SIG-M5 treated with dmso at 0.1 percent for 504 hours (cell line): ENCODE results near the gene MTA3.

ENCODE experiments used
- DNase-seq: peaks from one replicate; lab custom pipeline; 2025; ENCODE audit not compliant: unreplicated experiment; lab: John Stamatoyannopoulos, UW

Gene MTA3

DNA sequence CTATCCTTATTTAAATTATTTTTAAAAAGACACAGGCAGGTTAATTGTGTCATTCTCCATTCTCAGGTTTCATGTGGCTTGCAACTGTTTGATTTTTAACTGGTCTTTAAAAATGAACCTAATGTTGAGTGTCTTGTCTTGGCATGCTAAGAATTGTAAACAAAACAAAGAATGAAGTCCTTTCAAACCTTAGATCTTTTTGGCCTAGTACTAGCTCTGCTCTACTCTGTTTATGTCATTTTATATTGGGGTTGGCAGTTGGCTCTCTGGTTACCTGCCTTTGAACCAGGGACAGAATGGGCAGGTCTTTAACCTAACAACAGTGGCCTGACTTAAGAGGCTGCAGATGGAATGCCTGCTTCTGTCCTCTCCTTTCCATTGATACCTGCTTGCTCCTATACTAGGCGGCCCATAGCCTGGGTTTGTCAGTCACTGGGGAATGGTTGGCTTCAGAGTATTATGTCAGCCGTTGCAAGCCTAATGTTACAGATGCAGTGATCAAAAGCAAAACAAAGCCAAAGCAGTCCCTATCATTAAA, 85.5 kb downstream of the MTA3 start:
- no peak for DNase-seq

DNA sequence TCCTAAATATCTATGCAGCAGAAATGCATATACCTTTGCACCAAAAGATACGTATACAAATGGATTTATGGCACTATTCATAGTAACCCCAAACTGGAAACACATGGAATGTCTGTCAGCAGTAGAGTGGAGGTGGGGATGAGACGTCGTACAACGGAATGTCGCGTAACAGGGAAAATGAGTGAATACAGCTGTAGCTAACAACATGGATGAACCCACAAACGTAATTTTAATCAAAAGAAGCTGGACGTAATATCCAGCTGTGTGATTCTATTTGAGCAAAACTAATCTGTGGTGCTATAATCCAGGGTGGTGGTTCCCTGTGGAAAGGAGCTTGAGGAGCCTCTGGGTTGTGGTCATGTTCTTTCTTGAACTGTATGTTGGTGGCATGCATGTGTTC, 89.9 kb downstream of the MTA3 start:
- DNase-seq, result no peak

DNA sequence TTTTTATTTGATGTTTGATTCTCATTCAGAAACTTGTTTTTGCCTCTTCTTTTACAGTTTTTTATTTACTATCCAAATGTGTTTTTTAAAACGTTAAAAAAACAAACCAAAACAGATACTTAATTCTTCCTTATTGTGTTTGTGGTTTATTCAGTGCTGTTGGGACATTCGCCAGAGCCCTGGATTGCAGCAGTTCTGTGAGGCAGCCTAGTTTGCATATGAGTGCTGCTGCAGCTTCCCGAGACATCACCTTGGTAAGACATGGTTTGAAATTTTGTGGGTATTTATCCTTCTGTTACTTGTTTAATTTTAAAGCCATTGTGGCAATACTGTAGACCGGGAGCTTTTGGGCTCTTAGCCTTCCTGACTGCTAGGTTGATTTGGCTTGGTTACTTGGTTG, 91.2 kb downstream of the MTA3 start:
- DNase-seq, result no peak

DNA sequence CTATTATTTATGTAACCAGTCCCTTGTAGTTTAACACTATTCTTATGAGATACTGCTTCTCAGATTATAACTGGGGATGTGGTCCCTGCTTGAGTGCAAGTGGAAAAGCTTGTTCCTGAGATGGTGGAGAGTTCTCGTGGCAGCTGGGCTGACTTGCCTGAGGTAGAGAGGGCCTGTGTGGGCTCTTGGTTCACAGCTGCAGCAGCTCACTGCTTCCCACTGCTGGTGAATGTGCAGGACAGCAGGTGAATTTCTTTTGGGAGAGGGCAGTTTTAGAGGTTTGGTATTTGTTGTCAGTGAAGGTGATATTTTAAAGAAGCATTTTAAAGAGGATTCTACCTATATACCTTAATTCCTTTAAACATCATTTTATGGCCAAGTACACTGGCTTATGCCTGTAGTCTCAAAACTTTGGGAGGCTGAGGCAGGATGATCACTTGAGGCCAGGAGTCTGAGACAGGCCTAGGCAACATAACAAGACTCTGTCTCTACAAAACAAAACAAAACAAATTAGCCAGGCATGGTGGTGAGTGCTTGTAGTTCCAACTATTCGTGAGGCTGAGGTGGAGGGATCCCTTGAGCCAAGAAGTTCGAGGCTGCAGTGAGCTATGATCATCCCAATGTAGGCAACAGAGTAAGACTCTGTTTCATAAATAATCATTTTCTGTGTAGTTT, 94.8 kb downstream of the MTA3 start:
- peak; percentile 75 for DNase-seq

DNA sequence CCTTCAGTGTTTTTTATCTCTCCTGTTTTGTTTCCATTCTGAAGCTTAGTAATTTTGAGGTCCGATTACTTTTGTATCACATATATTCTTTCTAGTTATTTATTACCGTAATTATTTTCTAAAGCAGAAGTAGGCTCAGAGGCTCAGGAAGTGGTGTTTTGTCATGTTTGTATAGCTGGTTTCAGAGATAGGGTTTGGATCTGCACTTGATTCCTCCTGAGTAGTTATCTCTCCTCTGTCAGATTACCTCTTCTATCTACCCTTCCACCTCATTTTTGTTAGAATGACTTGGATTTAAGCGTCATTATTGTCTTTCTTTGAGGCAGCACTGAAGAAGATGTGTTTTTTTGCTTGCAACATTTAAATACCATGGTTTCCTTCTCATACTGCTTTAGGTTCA, 95.4 kb downstream of the MTA3 start:
- peak; percentile 47 for DNase-seq

DNA sequence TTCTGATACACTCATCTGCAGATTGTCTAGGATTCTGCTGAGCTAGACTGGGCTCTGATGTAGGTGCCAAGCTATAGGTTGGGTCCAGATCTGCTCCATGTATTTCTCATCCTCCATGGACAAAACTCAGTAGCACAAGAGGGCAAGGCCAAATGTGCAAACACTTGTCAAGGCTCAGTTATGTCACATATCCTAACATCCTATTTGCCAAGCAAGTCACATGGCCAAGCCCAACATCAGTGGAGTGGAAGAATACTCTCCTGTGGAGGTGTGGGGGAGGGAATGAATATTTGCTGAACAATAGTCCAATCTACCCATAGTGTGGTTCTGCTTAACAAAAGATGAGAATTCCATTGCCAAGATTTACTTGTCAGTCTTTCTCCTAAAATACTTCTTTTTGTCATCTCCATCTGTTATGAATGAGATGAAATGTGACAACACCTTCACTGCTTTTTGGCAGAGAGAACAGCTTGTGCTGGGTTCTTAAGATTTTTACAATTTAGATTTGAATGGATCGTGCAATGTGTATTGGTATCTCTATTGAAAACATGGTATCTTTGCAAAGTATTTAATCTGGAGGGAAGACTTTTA, 105.7 kb downstream of the MTA3 start:
- no peak for DNase-seq

DNA sequence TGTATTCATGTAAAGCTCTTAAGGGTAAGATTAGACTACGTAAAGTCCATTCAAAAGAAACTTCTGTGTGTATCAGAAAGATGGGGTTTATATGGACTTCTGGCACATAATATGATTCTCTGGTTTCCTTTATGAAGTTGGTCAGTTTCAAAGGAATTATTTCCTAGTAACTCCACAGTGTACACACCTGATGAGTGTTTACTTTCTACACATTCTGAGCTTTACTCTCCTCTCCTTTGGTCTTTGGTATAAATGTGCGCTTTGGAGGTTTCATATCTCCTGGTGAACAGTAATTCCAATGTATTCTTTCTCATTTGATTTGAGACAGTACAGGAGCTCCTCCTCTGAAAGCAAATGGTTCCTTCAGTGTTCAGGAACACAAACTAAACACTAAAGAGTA, 107.4 kb downstream of the MTA3 start:
- DNase-seq, result no peak

DNA sequence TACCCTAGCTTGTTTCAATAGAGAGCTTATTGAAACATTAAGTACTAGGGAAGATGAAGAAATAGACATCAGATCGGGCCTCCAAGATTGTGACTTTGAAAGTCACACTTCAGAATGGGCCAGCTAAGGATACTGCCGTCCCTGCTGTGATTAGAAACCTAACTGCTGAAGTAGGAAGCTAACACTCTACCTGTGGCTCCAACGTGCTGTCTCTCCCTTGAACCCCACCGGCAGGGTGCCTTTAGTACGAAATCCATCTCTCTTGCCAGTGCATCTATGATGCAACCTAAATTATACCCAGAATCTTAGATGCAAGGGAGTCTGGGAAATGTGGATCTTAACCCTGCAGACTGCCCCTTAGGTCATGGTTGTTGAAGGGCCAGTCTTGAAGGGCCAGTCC, 116.9 kb downstream of the MTA3 start:
- DNase-seq, result no peak

DNA sequence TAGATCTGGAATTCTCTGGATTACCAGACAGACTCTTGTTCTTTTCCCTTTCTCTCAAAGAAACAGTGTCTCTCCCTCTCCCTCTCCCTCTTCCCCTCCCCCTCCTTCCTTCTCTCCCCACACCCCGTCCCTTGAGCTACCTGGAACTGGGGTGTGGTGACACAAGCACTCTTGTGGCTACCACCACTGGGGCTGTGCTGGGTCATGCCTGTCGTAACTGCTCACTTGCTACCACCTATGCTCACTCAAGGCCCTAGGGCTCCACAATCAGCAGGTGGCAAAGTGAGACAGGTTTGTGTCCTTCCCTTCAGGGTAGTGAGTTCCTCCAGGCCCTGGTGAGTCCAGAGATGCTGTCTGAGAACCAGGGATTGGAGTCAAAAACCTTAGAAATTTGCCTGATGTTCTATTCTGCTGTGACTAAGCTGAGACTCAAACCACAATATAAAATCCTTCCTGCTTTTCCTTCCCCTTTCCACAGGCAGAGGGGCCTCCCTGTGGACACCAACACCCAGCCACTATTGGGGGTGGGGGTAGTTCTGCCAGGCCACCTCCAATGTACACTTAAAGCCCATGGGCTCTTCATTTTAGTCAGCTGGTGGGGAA, 124.7 kb downstream of the MTA3 start:
- DNase-seq, result peak; percentile 45

DNA sequence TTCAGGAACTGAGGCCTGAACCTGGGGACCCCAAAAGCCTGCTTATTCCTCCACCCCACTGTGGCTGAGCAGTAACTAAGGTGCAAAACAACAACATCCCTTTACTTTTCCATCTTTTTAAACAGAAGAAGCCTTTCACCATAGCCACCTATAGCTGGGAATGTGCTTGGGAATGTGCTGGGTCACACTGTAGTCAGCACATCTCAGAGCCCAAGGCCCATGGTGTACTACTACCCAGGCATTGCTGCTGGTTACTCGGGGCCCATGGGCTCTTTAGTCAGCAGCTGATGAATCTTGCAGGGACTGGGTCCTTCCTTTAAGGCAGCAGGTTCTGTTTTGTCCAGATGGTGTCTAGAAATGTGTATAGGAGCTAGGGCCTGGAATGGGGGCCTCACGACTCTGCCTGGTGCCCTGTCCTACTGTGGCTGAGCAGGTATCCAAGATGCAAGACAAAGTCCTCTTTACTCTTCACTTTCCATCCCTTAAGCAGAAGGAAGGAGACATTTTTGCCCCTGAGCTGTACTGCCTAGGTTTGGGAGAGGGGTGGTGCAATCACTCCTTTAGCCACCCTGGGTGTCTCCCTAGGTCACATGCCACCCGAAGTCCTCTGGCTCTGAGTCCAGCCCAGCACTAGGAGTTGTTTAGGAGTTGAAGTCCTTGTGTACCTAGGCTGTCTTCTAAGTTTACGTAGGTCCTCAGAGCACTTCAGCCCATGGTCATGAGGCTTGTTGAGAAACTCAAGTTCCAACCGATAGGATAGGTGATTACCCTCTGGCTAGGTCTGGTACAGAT, 125.5 kb downstream of the MTA3 start:
- DNase-seq, result no peak

DNA sequence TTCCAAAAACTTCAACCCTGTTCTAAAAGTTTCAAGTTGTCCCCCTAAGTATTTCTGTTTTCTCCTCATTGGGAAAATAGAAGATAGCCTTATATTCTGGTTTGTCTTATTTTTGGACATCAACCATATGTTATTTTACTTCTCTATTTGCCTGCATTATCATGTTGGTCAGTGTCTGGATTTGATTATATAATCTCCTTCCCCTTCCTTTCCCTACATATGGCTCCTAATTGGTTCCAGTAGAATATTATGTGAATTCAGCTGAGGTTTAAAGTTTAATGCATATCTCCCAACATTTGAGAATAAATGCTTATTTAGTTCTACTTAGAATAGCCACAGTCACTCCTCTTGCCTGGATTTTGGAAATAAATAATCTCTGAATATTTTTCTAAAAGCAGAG, 128.6 kb downstream of the MTA3 start:
- no peak for DNase-seq

DNA sequence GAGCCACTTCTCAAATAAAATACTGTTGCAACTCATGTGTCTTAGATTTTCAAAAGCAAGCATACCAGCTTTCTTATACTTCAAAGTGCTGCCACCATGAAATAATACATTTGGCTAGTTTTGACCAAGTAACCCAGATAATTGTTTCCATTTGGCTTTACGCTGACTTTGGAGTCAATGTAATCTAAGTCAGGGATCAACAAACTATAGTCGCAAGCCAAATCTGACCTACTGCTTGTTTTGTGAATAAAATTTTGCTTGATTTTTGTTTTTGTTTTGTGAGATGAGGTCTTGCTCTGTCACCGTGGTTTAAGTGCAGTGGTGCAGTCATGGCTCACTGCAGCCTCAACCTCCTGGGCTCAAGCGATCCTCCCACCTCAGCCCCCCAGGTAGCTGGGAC, 130.5 kb downstream of the MTA3 start:
- DNase-seq, result no peak

DNA sequence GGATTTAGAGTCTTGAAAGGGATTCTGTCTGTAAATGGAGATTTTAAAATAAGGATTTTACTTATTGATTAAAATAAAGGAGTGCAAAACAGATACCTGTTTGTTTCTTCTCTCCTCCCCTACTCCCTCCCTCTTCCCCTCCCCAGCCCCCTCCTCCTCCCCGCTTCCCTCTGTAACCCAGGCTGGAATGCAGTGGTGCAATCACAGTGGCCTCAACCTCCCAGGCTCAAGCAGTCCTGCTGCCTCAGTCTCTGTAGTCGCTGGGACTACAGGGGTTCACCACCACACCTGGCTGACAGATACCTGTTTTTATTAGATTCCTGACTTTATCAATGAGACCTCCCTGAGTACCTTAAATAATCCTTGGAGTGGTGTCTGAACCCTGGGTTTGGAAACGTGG, 138.4 kb downstream of the MTA3 start:
- DNase-seq, result no peak

DNA sequence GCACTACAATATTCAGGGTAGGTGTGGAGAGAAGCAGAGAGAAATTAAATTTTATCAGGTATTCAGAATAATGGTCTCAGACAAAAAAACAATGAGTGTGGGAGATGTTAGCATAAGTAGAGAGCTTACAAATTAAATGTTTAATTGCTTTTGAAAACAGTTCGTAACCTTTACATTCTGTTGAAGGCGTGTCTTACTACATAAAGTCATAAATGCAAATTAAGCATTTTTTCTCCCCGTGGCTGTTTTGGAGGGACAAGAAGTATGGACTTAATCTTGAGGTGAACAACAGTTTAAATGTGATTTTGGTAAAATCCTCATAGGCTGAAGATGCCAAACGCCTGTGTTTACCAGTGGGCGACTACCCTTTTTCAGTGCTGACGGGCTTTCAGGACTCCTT, 139.7 kb downstream of the MTA3 start:
- DNase-seq, result no peak

DNA sequence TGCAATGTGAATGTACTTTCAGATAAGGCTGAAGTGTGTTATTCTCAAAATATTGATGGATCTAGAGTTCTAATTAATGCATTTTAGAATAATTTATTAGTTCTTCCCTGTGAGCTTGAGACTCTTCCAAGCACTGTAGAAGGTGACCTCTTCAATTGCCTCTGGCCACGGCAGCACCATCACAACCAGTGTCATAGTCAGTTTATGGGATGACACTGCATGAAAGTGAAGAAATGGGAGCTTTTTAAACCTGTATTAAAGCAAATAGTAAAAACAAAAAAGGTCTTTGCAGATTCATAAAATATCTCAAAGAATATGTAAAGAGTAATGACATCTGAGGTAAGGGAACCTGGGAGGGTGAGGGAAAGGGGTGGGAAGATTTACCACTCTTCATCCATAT, 143.5 kb downstream of the MTA3 start:
- DNase-seq, result no peak

DNA sequence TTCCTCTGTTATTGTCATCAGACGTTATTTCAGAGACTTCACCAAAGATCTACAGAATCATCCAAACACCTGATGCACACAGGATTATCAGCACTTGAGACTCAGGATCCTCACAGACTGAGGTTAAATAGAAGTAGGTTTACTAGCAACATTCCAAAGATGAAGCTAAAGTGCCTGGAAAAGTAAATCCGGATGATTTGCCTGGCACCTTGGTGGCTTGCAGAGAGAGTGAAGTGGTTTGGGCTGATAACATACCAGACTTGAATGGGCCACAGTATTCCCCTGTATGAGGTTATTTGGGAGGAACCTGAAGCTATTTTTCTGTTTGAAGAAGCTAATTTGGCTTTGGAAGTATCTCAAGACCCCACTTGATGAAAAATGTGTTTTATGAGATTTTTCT, 144.5 kb downstream of the MTA3 start:
- DNase-seq, result no peak

DNA sequence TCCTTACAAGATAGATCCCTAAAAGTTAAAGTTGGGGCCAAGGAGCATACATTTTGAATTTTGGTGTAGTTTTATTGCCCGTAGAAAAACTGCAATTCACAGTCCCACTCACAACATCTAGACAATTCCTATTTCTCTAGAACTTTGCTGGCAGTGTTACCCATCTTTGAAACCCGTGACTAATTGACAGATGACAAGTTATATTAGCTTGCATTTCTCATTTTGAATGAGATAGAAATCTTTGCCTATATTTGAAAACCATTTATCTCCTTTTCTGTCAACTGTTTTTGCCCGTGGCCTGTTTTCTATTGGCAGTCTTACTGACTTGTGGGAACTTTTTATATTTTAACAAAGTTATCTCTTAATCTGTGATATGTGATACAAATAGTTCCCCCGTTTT, 145.5 kb downstream of the MTA3 start:
- DNase-seq, result no peak

DNA sequence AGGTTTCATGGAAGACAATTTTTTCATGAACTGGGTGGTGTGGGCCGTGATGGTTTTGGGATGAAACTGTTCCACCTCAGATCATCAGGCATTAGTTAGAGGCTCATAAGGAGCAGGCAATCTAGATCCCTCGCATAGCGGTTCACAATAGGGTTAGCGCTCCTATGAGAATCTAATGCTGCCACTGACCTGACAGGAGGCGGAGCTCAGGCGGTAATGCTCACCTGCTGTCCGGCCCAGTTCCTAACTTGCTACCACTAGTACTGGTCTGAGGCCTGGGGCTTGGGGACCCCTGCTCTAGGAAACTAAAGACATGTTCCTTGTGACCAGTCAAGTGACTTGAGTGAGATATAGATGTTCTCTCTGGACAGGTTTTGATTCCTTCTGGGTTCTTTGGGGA, 146.3 kb downstream of the MTA3 start:
- DNase-seq, result no peak

DNA sequence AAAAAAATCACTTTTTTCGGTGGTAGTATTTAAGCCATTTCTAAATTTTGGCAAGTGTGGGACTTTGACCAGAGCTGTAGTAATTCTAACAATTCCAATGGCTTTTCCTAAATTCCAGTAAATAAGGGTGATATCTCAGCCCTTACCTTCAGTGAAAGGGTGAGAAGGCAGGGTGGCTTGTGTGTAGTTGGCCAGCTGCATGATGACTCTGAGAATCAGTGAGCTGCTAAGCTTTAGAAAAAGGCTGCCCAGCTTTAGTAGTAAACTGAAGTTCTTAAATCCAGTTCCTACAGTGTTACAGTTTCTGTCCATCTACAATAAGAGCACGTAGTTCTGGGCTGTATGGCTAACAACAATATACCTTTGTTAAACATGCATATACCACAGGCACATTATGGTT, 153.5 kb downstream of the MTA3 start:
- no peak for DNase-seq

DNA sequence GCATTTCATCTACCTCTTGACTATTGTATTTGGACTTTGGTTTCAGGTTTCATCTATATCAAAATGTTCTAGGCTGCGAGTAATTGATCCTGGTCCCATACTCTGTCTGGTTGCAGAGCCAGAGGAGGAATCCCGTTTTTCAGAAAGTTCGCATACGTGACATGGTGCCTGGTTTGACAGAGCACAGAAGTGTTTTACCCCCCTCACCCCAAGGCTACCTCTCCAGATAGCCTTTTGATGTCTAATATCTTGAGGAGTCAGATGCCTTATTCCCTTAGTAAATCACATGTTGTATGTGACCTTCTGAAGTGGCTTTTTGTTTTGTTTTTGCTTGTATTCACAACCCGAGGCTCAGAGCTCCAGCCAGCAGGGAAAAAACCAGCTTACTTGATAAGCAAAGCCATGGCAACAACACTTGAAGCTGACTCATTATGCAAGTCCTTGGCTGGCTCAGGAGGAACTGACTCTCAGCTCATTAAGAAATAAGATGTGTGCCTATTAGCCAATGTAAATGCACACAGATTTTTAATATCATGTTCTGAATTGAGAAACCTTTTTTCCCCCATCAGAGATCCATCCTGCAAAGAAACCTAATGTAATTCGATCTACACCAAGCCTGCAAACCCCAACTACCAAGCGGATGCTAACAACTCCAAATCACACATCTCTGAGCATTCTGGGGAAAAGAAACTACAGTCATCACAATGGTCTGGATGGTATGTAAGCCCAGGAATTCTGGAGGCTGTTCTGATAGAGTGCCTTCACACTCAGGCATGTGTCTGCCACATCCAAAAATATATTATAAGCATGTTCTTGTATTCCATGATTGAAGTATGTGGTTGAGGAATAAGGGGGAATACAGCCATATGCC, 154.1 kb downstream of the MTA3 start:
- DNase-seq, result peak; percentile 86

DNA sequence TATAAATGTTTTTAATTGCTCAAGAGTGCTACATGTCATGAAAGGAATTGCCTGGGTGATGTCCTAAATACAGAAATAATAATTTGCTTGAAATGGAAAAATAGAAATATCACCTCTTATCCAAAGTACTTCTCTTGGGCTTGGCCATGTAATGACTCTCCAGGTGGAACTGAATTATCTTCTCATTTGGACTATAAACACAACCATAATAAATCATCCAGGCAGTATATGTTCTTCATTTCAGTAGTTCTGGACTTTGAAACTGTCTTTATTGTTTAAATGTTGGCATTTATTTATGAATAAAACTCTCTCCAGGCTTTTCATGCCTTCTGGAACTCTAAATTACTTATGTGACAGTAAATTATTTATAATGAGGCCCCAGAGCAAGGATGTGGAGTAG, 155.0 kb downstream of the MTA3 start:
- no peak for DNase-seq
